ENCODE results near the gene SEMA6A.

GRCh38 chr5:116573279-116573701 is 1.3 kb downstream of the SEMA6A start:
- TF ChIP-seq CBFB (CRISPR knock-in tag; IDR thresholded peaks at IDR 0.05; ENCODE audit: low read depth): no peak
- no peak for TF ChIP-seq NFE2L1 (CRISPR knock-in tag; IDR thresholded peaks at IDR 0.05)
- no peak for TF ChIP-seq NR2C2 (CRISPR knock-in tag; IDR thresholded peaks at IDR 0.05)
- no peak for TF ChIP-seq CTCF (IDR thresholded peaks at IDR 0.05)
